Jurkat, Clone E6-1 (cell line): ENCODE results near the gene CENPQ. TPM values are rescaled to one million over a fixed set of nuclear protein-coding genes. Genes with fewer than 3 reads are reported as not detected.
"Not testable (repeated sequence)": the region's sequence is repeated elsewhere in the genome, so short reads cannot be mapped to it uniquely, and the experiment has no call there.

Experiments
- DNase-seq: peaks from one replicate; pipeline ENCODE4 v3.0.0-alpha.2; 2011; ENCODE audit warnings: low read depth, low spot score
- H3K4me3 ChIP-seq: 2 replicates; pipeline ENCODE4 v1.5.1; 2011; ENCODE audit warnings: mild to moderate bottlenecking, low read length, control low read depth, moderate library complexity
- polyA plus RNA-seq: library from polyadenylated mRNA; unstranded; fragments of >200 nt; gene quantifications from one replicate; pipeline ENCODE4 v1.2.1, GENCODE V29; 2012; ENCODE audit warnings: missing spikeins; ENCODE audit not compliant: insufficient read length, insufficient read depth

The CENPQ gene
- polyA plus RNA-seq: 15.1 TPM

- peak within 1 kb of the TSS; percentile 82 for H3K4me3 ChIP-seq
- peak; percentile 93 for DNase-seq
These were observed at the start of gene CENPQ, which contains the start of gene MMUT for GRCh38 chr6:49462927-49463611. CENPQ (plus strand) TSS chr6:49463370; CDS start chr6:49470177, 6,807 bp downstream. MMUT (minus strand) TSS chr6:49463253; CDS start chr6:49459466, 3,787 bp downstream.

GRCh38 chr6:49415358-49415757, 47.8 kb upstream of the CENPQ start:
- DNase-seq: no peak
- H3K4me3 ChIP-seq: no peak overlapping the region

- DNase-seq: no peak
- H3K4me3 ChIP-seq: no peak overlapping the region
These were observed 47.0 kb upstream of the CENPQ start for GRCh38 chr6:49416195-49416594.

GRCh38 chr6:49423817-49424216, 39.4 kb upstream of the CENPQ start:
- no peak overlapping the region for H3K4me3 ChIP-seq
- no peak for DNase-seq

GRCh38 chr6:49430187-49430586, 33.0 kb upstream of the CENPQ start:
- H3K4me3 ChIP-seq: no peak overlapping the region
- DNase-seq: no peak

GRCh38 chr6:49430866-49431265, 32.3 kb upstream of the CENPQ start:
- DNase-seq: no peak
- H3K4me3 ChIP-seq: no peak overlapping the region

- no peak overlapping the region for H3K4me3 ChIP-seq
- DNase-seq: no peak
These were observed 9.9 kb upstream of the CENPQ start for GRCh38 chr6:49453221-49453620.

- no peak for DNase-seq
These were observed 8.1 kb upstream of the CENPQ start for GRCh38 chr6:49454787-49455709.

GRCh38 chr6:49457771-49458170, 5.4 kb upstream of the CENPQ start:
- no peak for DNase-seq
- no peak overlapping the region for H3K4me3 ChIP-seq

More at GRCh38 chr6:49454787-49455709, 8.1 kb upstream of the CENPQ start:
- H3K4me3 ChIP-seq: no peak overlapping the region

- H3K4me3 ChIP-seq: peak overlapping the region; percentile 82
- no peak for DNase-seq
These were observed 1.1 kb upstream of the CENPQ start for GRCh38 chr6:49462071-49462470.

GRCh38 chr6:49462599-49462926, 607 bp upstream of the CENPQ start:
- no peak for DNase-seq
- peak overlapping the region; percentile 82 for H3K4me3 ChIP-seq

GRCh38 chr6:49463612-49463967, 420 bp downstream of the CENPQ start:
- DNase-seq: no peak
- peak overlapping the region; percentile 82 for H3K4me3 ChIP-seq

GRCh38 chr6:49464691-49465090, 1.5 kb downstream of the CENPQ start:
- no peak overlapping the region for H3K4me3 ChIP-seq
- DNase-seq: no peak

GRCh38 chr6:49468042-49468441, 4.9 kb downstream of the CENPQ start:
- H3K4me3 ChIP-seq: no peak overlapping the region
- DNase-seq: no peak

- not testable (repeated sequence) for DNase-seq, H3K4me3 ChIP-seq
These were observed 13.4 kb downstream of the CENPQ start for GRCh38 chr6:49476564-49476963.

GRCh38 chr6:49479308-49479970, 16.3 kb downstream of the CENPQ start:
- DNase-seq: no peak
- H3K4me3 ChIP-seq: no peak overlapping the region

GRCh38 chr6:49481846-49482245, 18.7 kb downstream of the CENPQ start:
- not testable (repeated sequence) for DNase-seq, H3K4me3 ChIP-seq

- not testable (repeated sequence) for DNase-seq, H3K4me3 ChIP-seq
These were observed 20.2 kb downstream of the CENPQ start for GRCh38 chr6:49483380-49483779.

- H3K4me3 ChIP-seq: no peak overlapping the region
- DNase-seq: no peak
These were observed 27.5 kb downstream of the CENPQ start for GRCh38 chr6:49490633-49491032.

GRCh38 chr6:49497304-49497703, 34.1 kb downstream of the CENPQ start:
- H3K4me3 ChIP-seq: no peak overlapping the region
- DNase-seq: no peak
